ENCODE measurements around the gene REG3G.

REG3G gene

DNA sequence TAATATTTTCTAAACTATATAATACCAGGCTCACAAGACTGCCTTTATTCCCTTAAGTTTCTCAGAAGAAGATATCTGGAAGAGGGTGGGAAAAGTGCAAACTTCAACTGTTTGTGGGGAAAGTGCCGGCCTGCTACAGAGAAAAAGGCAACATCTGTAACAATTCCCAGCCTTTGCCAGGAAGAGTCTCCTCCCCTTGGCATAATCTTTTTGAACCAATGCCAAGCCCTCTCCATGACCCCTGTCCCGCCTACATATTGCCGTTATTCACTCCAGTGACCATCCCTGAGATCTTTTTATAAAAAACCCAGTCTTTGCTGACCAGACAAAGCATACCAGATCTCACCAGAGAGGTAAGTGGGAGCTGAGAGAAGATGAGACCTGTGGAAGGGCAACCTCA is at the start of gene REG3G:
TSS of gene REG3G (plus strand) at position 282 of the 400 bp plus-strand sequence. CDS start 392 bp downstream, outside the sequence.
- DNase-seq: no peak

DNA sequence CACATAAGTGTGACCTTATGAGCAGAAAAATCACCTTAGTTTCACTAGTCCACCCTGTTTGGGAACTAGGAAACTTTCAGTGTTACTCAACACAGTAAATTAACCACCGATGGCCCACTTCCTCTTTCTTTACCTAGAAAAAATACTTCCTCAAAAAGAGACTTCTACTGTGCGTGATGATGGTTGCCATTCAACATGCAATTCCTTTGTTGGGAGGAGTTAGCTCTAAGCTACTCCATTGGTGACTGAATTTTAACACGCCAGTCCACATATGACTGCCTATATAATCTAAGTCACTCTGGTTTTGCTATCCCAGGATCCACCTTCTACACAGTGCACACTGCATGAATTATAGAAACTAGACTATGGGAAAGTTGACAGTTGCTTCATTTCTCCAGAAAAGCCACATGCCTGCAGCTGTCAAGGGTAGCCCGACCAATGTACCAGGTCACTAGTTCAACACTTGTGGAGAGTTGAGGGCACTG is 47.8 kb upstream of the REG3G start:
- DNase-seq: no peak

DNA sequence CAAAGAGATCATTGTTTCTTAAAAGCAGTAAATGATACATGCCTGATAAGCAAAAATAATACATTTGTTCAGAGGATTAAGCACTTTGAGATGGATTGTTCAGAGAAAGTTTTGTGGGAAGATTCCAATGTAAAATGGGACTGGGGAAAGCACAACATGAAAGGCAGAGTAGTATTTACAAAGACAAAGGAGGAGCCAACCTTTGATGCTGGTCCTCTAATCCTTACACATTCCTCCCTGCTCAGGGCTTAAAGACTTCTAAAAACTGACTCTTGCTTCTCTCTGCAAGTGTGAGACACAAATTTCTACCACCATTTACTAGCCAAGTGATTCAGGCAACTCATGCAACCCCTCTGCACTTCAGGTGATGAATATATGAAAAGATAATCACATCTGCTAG is 47.2 kb upstream of the REG3G start:
- DNase-seq: no peak

DNA sequence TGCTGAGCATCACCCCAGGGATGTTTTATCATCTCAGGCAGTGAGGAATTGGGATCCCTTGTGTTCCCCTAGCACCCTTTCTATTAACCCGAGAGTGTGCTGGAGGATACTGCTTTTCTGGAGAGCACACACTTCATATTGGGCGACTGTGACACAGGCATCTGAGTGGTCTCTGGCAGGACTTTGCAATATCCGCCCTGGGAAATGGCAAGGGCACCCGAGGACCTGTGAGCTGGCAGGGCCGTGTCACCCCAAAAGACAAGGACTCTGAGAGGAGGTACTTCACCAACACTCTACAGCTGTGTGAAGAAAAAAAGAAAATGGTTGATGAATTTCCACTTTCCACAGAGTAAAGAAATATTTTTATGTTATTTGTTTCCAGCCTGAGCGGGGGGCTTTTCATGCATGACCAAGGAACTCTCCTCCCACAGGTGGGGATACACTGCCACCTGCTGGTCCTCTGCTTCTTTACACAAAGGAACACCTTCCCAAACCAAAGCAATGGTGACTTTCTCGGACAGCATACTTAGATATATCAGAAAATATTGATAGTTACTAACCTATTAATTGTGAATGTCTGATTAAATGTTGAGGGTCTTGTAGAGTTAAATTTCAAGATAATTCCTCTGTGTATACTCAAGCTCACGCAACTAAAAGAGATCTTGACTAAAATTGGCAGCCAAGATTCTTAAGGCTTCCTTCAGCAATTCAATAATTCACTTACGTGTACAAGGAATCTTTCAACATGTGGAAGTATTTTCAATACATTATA is 45.9 kb upstream of the REG3G start:
- peak; percentile 7 for DNase-seq

DNA sequence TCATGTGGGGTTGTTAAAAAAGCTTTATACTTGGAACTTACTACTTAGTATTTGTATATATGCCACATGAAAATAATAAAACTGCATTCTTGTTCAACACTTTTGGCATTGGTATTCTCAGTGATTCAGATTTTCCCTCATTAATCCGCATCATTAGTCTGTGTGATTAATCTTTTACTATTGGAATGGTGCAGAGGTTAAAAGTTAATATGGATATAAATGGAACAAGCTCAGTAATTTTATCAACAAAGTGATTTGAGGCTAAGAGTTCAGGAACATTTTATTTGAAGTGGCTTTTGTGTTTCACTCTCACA is 45.4 kb upstream of the REG3G start:
- no peak for DNase-seq

DNA sequence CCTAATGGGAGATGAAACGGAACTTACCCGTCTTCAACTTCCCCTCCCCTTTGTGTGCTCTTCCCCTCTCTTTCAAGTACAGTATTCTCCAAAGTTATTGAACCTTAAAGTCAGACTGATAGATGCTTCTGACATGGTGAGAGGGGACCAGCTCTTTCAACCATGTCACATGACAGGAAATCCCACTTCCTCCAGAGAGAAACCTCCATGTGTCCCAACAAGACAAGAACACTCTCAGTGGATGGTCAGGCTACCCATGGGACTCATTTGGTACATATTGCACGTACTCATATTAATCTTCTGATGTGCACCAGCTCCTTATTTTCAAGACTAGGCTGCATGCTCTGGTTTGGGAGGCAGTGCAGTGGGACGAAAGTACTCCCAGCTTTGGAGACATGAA is 44.6 kb upstream of the REG3G start:
- DNase-seq: no peak

DNA sequence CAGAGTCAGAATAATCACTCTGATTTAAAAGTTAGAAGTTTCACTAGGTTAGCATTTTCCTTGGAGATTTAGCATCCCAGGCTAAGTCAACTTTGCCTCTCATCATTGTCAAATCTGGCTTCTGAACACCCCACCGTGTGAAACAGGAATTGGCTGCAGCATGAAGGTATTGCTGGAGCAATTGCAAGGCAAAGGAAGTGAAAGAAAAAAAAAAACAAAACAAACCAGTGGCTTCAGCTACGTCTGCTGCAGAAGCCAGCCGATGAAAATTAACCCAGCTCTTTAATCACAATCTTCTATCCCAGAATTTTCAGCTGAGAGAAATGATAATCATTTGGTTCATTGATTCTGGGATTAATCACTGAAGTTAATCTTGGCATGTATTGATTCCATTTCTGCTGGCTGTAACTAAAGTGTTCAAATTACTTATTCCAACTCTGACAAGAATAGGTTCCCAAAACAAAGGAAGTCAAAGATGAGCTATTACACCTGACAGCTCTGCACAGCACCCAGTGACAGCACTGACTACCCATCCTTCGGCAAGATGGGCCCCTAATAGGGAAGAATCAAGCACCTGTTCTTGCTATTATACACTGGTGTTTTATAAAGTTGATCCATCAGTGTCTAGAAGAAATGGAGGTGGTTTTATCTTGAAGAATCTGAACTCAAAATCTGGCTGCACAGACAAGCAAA is 42.7 kb upstream of the REG3G start:
- DNase-seq: no peak

DNA sequence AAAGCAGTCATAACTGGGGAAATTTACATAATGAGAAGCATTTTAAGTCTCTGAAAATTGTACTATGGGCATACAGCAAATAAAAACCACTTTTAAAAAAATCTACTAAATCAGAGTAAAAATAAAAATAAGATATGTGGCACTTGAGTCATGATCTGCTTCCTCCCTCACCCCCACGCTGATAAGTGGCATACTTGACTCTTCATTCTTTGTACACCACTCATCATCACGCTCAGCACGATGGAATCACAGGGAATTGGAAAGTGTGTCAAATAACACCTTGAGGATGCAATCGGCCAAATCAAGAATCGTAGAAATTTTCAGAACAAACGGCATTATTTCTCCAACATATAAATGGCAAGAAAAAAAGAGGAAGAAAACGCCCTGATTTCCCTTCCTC is 41.1 kb upstream of the REG3G start:
- DNase-seq: no peak

DNA sequence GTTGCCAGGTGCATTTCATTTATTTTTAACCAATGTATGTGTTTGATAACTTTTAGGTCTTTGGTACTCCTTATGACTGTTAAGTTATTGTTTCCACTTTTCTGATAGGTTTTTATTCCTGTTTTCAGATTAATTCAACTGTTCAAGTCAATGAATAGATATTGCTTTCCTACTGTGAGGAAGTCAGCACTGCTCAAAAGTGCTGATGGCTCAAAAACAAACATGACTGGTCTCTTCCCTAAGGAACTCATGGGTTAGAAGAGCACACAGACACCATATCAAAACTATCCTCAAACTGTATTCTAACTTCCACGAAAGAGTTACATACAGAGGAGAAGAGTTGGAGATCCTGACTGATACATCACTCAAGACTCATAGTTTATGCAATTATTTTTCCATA is 39.9 kb upstream of the REG3G start:
- DNase-seq: no peak

DNA sequence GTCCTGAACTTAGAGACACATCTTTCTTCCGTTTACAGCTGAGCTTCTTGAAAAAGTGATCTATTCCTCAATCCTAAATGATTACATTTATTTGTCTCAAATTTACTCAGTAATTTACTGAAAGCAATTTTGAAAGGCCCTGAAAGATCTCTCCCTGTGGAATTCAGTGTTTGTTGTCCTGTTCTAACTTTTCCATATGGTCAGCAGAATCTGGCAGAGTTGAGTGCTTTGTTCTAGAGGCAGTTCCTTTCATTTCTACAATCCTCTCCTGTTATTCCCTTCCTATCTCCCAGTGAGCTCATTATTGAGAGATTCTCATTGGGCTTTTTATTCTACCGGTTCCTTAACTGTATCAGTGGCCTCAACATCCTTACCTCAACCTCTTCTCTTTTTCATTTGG is 36.5 kb upstream of the REG3G start:
- DNase-seq: no peak

DNA sequence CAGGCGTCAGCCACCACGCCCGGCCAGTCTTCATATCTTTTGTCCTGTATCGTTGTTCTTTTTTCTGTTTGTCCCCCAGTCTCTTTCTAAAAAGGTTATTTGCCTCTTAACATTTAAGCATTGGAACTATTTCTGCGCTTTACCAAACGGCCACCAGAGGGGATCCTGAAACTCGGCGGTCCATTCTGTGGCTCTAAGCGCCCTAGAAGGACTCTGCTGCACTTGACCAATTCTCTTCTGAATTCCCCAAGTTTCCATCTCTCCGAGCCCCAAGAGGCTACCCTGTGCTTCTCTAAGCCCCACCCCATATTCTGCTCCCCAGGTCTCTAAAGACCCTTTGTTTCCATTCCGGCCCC is 33.1 kb upstream of the REG3G start:
- DNase-seq: no peak

DNA sequence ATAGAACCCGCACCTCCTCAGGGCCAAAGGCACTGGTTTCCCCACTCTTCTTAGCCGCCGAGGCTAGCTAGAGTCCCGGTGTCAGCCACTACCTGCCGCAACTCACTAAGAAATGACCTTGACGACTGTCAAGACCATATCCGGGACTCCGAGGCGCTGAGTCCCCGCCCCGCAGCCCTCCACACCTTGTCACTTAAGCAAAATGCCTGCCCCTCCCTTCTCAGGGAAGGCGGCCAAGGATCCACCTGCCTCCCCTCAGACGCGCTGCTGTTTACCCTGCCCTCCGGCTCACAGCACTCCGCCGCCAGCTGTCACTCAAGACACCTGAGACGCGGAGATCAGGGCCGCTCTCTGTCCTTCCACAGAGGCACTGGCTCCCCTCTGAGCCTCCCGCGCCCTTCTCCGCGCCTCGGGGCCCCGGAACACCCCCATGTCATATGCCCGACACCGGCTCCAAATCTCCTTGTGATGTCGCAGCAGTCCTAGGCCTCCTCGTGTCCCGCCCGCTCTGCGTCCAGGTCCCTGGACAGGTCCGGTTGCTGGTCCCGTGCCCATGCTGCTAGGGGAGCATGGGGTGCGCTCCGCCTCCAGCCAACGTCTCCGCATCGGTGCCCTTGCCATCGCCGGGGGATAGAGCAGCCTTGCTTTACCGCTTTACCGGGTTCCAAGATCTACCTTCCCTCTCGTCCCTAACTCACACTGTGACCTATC is 32.5 kb upstream of the REG3G start:
- DNase-seq: peak; percentile 62

DNA sequence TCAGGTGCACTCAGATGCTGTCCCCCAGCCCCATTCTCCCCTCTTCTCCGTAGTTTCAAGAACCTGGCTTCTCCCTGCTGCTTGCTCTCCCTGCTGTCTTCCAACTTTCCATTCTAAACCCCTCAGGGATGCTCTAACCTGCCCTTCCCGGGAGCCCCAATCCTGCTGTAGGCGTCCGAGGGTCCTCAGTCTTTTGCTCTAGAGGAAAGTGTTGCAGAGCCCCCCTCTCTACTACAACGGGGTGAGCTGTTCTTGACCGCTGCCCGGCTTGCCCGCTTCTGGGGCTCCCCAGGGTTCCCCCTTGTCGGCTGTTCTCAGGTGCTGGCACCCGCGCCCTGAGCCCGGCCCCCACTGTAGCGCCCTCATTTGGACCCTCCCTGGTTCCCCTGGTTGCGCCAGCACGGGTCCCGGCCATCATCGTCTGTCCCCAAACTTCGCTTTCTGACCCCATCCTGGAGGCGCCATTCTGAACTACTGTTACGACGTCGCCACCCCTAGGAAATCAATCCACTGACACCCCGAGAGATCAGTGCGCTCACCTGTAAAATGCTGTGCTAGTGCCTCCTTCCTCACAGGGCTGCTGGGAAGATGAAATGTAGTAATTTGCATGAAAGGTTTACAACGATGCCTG is 31.9 kb upstream of the REG3G start:
- no peak for DNase-seq

DNA sequence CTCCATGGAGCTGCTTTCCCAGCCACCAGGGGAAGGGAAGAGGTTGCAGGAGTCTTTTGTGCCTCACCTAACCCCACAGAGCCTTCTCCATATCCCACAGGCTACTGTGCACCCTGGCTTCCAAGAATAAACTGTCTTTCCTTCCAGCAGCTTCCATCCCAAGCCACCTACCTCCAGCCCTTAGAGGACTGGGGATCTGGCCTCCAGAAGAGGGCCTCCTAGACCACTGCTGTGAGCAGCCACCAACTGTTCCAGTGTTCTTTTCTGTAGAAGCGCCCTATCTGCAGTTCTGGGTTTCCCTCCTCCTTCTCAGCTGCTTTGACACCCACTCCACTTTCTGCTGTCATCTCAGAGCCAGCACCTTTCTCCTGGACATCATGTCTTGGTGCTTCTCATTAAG is 30.7 kb upstream of the REG3G start:
- no peak for DNase-seq

DNA sequence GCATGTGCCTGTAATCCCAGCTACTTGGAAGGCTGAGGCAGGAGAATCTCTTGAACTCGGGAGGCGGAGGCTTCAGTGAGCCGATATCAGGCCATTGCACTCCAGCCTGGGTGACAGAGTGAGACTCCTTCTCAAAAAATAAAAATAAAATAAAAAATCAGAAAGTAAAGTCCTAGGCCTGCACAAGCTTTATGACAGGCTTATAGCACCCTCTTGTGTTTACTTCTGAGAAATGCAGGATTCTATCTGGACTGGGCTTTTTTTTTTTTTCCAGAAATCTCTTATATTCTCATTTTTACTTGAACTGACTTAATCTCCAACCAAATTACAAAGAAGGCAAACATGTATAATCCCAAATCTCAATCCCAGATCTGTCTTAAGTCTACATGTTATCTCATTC is 26.1 kb upstream of the REG3G start:
- DNase-seq: no peak

DNA sequence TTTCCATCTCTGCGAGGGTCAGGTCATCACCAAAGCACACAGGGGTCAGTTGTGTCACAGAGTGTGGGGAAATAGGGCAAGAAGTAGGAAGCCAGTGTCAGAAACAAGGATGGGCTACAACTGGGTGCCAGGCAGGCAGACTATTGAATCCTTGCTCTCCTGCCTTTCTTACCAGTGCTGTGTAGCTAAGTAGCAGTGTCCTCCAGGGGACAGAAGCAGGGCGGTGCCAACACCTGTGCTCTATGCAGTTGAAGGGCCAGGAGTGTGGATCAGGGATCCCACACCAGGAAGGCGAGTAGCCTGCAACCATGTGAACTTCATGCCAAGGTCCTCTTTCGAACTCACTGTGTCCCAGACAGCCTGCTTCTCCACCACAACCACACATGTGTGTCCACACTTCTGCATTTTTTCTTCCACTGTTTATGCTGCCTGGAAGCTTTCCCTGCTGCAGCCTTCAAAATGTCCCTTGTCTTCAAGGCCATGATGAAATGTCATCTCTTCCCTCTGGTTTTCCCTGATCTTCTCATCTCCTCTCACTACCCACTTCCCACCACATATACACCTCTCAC is 25.4 kb upstream of the REG3G start:
- DNase-seq: no peak

DNA sequence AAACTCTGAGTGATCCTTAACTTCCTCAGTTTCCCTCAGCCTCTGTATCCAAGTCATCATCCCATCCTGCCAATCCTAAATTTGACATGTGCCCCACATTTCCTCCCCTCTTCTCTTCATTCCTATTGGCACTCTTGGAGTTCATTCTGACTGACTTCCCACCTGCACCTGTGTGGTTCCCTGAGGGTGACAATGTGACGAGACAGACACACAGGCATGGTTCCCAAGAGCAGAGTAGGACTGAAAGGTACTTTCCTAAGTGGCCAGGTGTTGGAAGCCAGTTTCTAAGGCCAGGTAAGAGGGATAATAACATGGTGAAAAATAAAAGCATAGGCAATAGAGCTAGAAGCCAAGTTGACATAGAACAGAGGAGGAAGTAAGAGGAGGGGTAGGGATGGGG is 24.2 kb upstream of the REG3G start:
- no peak for DNase-seq

DNA sequence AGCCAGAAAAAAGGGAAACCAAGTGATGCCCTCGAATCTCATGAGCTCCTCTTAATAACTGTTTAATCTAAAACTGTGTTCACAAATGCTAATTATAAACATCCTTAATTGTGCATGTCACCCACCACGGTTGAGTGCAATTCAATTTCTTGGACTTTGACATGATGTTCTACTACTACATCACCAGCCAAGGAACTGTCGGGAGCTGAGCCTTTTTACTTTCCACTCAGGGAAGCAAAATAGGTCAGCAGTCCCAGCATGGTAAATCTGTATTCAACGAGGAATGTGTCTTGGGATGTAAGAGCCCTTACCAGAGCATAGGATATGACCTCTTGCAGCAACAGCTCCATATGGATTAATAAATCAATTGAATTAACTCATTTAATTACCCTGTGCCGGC is 20.8 kb upstream of the REG3G start:
- no peak for DNase-seq

DNA sequence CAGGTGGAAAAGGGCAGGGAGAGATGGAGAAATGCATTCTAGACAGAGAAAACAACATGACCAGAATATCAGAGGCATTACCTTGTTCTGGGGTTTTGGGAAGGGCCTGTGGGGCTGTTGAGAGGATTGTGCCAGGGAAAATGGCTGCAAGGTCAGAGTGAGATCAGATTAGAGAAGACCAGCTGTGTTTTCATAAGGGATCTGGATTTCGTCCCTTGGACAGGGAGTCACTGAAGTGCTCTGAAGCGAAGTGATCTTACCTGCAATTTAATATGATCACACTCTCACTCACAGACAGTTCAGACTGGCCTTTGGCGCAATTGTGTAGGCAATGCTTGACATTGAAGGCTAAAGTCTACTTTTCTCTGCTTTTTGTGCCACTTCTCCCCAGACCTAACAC is 20.3 kb upstream of the REG3G start:
- DNase-seq: no peak

DNA sequence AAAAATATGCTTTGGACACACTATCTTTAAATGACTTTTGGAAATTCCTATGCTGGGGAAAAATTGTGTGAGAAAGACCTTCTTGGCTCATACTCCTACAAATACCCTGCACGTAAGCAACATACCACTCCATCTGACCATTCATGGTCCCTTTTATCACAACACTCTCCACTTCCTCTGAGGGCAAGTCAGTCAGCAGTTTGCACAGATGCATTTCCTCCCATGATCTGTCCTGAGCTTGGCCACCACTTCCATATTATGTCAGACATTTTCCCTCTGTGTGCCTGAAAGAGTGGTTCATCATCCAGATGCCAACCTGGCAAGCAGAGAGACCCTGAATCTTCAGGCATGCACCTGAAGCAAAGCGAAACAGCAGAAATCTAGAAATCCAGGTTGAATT is 16.1 kb upstream of the REG3G start:
- no peak for DNase-seq

DNA sequence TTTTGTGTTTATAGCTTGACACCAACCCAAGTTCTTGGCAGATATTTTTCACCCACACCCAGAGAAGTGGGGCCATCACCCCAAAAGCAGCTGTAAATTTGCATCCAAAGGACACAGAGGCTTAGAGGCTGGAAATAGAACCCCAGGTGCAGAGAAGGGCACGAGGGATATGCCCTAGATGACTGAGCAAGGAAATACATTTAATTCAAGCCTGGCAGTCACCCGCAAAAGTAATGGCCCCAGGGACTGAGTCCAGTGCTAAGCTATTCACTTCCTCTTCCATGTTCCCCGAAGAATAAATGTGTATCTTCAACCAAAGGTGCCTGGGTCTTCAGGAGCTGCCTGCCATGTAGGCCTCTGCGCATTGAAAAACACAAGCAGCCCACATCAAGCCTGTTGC is 14.0 kb upstream of the REG3G start:
- DNase-seq: no peak

DNA sequence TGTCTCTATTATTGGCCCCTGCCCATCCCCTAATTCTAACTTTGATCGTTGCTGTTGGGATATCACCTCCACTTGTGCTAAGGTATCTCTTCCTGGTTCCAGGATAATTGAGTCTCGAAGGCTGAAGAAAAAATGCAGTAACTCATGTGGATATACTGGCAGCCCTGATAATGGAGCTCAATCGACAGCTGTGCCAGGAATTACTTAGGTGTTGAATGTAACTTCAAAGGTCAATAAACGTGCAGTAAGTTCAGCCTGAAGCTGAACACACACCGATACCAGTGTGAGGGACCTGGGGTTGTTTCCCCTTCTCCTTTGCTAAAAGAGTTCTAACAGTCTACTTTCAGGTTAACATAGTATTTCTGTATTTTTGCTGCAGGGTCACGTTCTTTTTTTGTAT is 11.9 kb upstream of the REG3G start:
- DNase-seq: no peak

DNA sequence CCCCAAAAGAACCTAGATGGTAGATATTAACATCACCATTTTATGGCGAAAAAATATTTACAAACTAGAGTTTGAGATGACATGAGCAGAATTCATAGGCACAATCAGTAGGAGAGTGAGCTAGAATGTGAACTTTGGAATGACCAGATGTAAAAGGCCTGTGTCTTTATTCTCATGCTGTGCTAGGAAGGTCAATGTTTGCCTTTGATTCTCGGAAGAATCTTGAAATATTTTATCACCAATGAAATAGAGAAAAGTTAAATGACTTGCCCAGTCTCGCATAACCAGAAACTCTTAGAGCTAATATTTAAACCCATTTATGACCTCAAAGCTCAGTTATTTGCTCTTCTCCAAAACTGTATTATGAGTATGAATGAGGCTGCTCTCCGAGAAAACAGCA is 9.2 kb upstream of the REG3G start:
- no peak for DNase-seq

Measured in NCI-H510A (cell line).